HCT116 (cell line): ENCODE data around the gene FBXL2.

Experiments
- CEBPB ChIP-seq: IDR thresholded peaks from 2 replicates; pipeline ENCODE4 v1.6.1; 2012; ENCODE audit warnings: low read depth
- EZH2 ChIP-seq: fragments of 200-600 bp; sonication (generic); IDR thresholded peaks from 2 replicates; pipeline ENCODE4 v1.6.1; 2017; ENCODE audit warnings: antibody characterized with exemption, mixed run types
- TF ChIP-seq, protein P1 (sequence below), 3 experiments: fragments of 200-600 bp in 1 of 3; sonication (generic) in 1 of 3; IDR thresholded peaks in 2 of 3; conservative IDR thresholded peaks in 1 of 3; 2 replicates each; pipeline ENCODE4 v1.5.1; 2012 to 2017; ENCODE audit warnings: low read depth in 2 of 3, low read length in 2 of 3, antibody characterized with exemption in 1 of 3, borderline replicate concordance in 1 of 3, control low read depth in 1 of 3, mild to moderate bottlenecking in 1 of 3, mixed read lengths in 1 of 3, mixed run types in 1 of 3, moderate library complexity in 1 of 3; ENCODE audit not compliant: insufficient read depth in 1 of 3

- TF ChIP-seq, protein P1, sequence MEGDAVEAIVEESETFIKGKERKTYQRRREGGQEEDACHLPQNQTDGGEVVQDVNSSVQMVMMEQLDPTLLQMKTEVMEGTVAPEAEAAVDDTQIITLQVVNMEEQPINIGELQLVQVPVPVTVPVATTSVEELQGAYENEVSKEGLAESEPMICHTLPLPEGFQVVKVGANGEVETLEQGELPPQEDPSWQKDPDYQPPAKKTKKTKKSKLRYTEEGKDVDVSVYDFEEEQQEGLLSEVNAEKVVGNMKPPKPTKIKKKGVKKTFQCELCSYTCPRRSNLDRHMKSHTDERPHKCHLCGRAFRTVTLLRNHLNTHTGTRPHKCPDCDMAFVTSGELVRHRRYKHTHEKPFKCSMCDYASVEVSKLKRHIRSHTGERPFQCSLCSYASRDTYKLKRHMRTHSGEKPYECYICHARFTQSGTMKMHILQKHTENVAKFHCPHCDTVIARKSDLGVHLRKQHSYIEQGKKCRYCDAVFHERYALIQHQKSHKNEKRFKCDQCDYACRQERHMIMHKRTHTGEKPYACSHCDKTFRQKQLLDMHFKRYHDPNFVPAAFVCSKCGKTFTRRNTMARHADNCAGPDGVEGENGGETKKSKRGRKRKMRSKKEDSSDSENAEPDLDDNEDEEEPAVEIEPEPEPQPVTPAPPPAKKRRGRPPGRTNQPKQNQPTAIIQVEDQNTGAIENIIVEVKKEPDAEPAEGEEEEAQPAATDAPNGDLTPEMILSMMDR (IDR thresholded peaks at IDR 0.05 in 2 of 3, conservative IDR thresholded peaks at IDR 0.05 in 1 of 3; ENCODE audit: borderline replicate concordance in 1 of 3, insufficient read depth in 1 of 3, low read depth in 2 of 3, low read length in 2 of 3), result no peak
- TF ChIP-seq EZH2 (no peak), CEBPB (no peak)
These were observed 100.7 kb downstream of the FBXL2 start for GRCh38 chr3:33377931-33378330.
